T-helper 1 cell treated with Interleukin-12 subunit alpha and Interleukin-12 subunit beta and Interleukin-4 antibody, amounts not matched to agents 30 μg/mL and 1 μg/mL, for 36 hours (primary cell): ENCODE measurements around the gene MFAP4.
"Not testable (repeated sequence)": the region's sequence is repeated elsewhere in the genome, so short reads cannot be mapped to it uniquely, and the experiment has no call there.

Experiments used
- H3K27ac Mint-ChIP-seq: one replicate; pipeline ENCODE4 v1.8.0; 2021; ENCODE audit warnings: mild to moderate bottlenecking, mixed read lengths
- H3K27me3 Mint-ChIP-seq: one replicate; pipeline ENCODE4 v1.8.0; 2021; ENCODE audit warnings: low read depth, mixed read lengths
- H3K36me3 Mint-ChIP-seq: one replicate; pipeline ENCODE4 v1.8.0; 2021; ENCODE audit warnings: low read depth, mixed read lengths
- H3K4me1 Mint-ChIP-seq: one replicate; pipeline ENCODE4 v1.8.0; 2021; ENCODE audit warnings: low read depth, mixed read lengths
- H3K4me3 Mint-ChIP-seq: one replicate; pipeline ENCODE4 v1.8.0; 2021; ENCODE audit warnings: mild to moderate bottlenecking, moderate library complexity, mixed read lengths
- H3K9me3 Mint-ChIP-seq: one replicate; pipeline ENCODE4 v1.8.0; 2021; ENCODE audit warnings: mixed read lengths

Gene MFAP4

GRCh38 chr17:19363460-19364035, 23.4 kb downstream of the MFAP4 start:
- peak overlapping the region; percentile 45 for H3K27ac Mint-ChIP-seq
- peaks cover 14% of the 10 kb centered on the region for H3K27me3 Mint-ChIP-seq
- peaks cover 3% of the 10 kb centered on the region for H3K4me1 Mint-ChIP-seq
- H3K4me3 Mint-ChIP-seq, result peak overlapping the region; percentile 44
- H3K9me3 Mint-ChIP-seq, result no peaks in the 10 kb centered on the region
- H3K36me3 Mint-ChIP-seq, result no peaks in the 10 kb centered on the region

- H3K27ac Mint-ChIP-seq, result peak overlapping the region; percentile 45
- H3K4me3 Mint-ChIP-seq, result peak overlapping the region; percentile 86
- H3K27me3 Mint-ChIP-seq, result peaks cover 19% of the 10 kb centered on the region
- H3K36me3 Mint-ChIP-seq, result no peaks in the 10 kb centered on the region
- H3K9me3 Mint-ChIP-seq, result no peaks in the 10 kb centered on the region
- H3K4me1 Mint-ChIP-seq, result peaks cover 3% of the 10 kb centered on the region
Measured at GRCh38 chr17:19363114-19363438, 23.9 kb downstream of the MFAP4 start.

GRCh38 chr17:19362277-19363113, 24.5 kb downstream of the MFAP4 start, which contains the start of gene B9D1:
Gene B9D1, minus strand, starts transcription at chr17:19362723. Its CDS starts 154 bp downstream, at chr17:19362569.
- peak within 1 kb of the TSS; percentile 86 for H3K4me3 Mint-ChIP-seq
- H3K36me3 Mint-ChIP-seq, result no peaks in the 10 kb centered on the region
- H3K4me1 Mint-ChIP-seq, result peaks cover 3% of the 10 kb centered on the region
- peaks cover 21% of the 10 kb centered on the region for H3K27me3 Mint-ChIP-seq
- peak within 1 kb of the TSS; percentile 64 for H3K27ac Mint-ChIP-seq
- H3K9me3 Mint-ChIP-seq, result no peaks in the 10 kb centered on the region

- peak overlapping the region; percentile 76 for H3K4me3 Mint-ChIP-seq
- H3K9me3 Mint-ChIP-seq, result no peaks in the 10 kb centered on the region
- peaks cover 3% of the 10 kb centered on the region for H3K4me1 Mint-ChIP-seq
- H3K27me3 Mint-ChIP-seq, result peaks cover 22% of the 10 kb centered on the region
- peak overlapping the region; percentile 9 for H3K27ac Mint-ChIP-seq
- H3K36me3 Mint-ChIP-seq, result no peaks in the 10 kb centered on the region
Measured at GRCh38 chr17:19361944-19362276, 25.1 kb downstream of the MFAP4 start.

- H3K4me3 Mint-ChIP-seq, result peak overlapping the region; percentile 56
- H3K9me3 Mint-ChIP-seq, result no peaks in the 10 kb centered on the region
- no peaks in the 10 kb centered on the region for H3K36me3 Mint-ChIP-seq
- peak overlapping the region; percentile 4 for H3K27ac Mint-ChIP-seq
- H3K4me1 Mint-ChIP-seq, result peaks cover 3% of the 10 kb centered on the region
- peaks cover 27% of the 10 kb centered on the region for H3K27me3 Mint-ChIP-seq
Measured at GRCh38 chr17:19361326-19361725, 25.7 kb downstream of the MFAP4 start.

GRCh38 chr17:19360772-19361171, 26.2 kb downstream of the MFAP4 start:
- Mint-ChIP-seq H3K36me3 (no peaks in the 10 kb centered on the region), H3K4me3 (no peak overlapping the region), H3K4me1 (peaks cover 3% of the 10 kb centered on the region), H3K27ac (no peak overlapping the region), H3K27me3 (peaks cover 28% of the 10 kb centered on the region), H3K9me3 (no peaks in the 10 kb centered on the region)

GRCh38 chr17:19359856-19360255, 27.1 kb downstream of the MFAP4 start:
- no peaks in the 10 kb centered on the region for H3K36me3 Mint-ChIP-seq
- H3K4me1 Mint-ChIP-seq, result peaks cover 3% of the 10 kb centered on the region
- H3K4me3 Mint-ChIP-seq, result no peak overlapping the region
- H3K9me3 Mint-ChIP-seq, result no peaks in the 10 kb centered on the region
- H3K27me3 Mint-ChIP-seq, result peaks cover 28% of the 10 kb centered on the region
- H3K27ac Mint-ChIP-seq, result no peak overlapping the region

- no peaks in the 10 kb centered on the region for H3K36me3 Mint-ChIP-seq
- peaks cover 3% of the 10 kb centered on the region for H3K4me1 Mint-ChIP-seq
- H3K9me3 Mint-ChIP-seq, result no peaks in the 10 kb centered on the region
- no peak overlapping the region for H3K27ac Mint-ChIP-seq
- peaks cover 30% of the 10 kb centered on the region for H3K27me3 Mint-ChIP-seq
- H3K4me3 Mint-ChIP-seq, result no peak overlapping the region
Measured at GRCh38 chr17:19359151-19359550, 27.8 kb downstream of the MFAP4 start.

- Mint-ChIP-seq H3K36me3 (no peaks in the 10 kb centered on the region), H3K4me3 (no peak overlapping the region), H3K9me3 (no peaks in the 10 kb centered on the region), H3K4me1 (peaks cover 1% of the 10 kb centered on the region), H3K27ac (no peak overlapping the region), H3K27me3 (peaks cover 33% of the 10 kb centered on the region)
Measured at GRCh38 chr17:19357761-19358160, 29.2 kb downstream of the MFAP4 start.

- H3K36me3 Mint-ChIP-seq, result no peaks in the 10 kb centered on the region
- no peak overlapping the region for H3K27ac Mint-ChIP-seq
- H3K9me3 Mint-ChIP-seq, result no peaks in the 10 kb centered on the region
- H3K4me3 Mint-ChIP-seq, result no peak overlapping the region
- H3K4me1 Mint-ChIP-seq, result peaks cover 1% of the 10 kb centered on the region
- peaks cover 33% of the 10 kb centered on the region for H3K27me3 Mint-ChIP-seq
Measured at GRCh38 chr17:19357351-19357750, 29.6 kb downstream of the MFAP4 start.

- Mint-ChIP-seq H3K27me3 (peaks cover 33% of the 10 kb centered on the region), H3K4me1 (no peaks in the 10 kb centered on the region), H3K9me3 (no peaks in the 10 kb centered on the region), H3K36me3 (no peaks in the 10 kb centered on the region), H3K4me3 (no peak overlapping the region), H3K27ac (no peak overlapping the region)
Measured at GRCh38 chr17:19354748-19355147, 32.2 kb downstream of the MFAP4 start.

GRCh38 chr17:19353401-19353800, 33.6 kb downstream of the MFAP4 start:
- H3K36me3 Mint-ChIP-seq, H3K9me3 Mint-ChIP-seq, H3K4me3 Mint-ChIP-seq, H3K4me1 Mint-ChIP-seq, H3K27ac Mint-ChIP-seq: not testable (repeated sequence)
- peaks cover 25% of the 10 kb centered on the region for H3K27me3 Mint-ChIP-seq

- H3K9me3 Mint-ChIP-seq, result no peaks in the 10 kb centered on the region
- no peak overlapping the region for H3K4me3 Mint-ChIP-seq
- no peaks in the 10 kb centered on the region for H3K36me3 Mint-ChIP-seq
- no peak overlapping the region for H3K27ac Mint-ChIP-seq
- no peaks in the 10 kb centered on the region for H3K4me1 Mint-ChIP-seq
- H3K27me3 Mint-ChIP-seq, result peaks cover 8% of the 10 kb centered on the region
Measured at GRCh38 chr17:19348806-19349205, 38.2 kb downstream of the MFAP4 start.

GRCh38 chr17:19348081-19348650, 38.8 kb downstream of the MFAP4 start:
- Mint-ChIP-seq H3K27me3 (peaks cover 8% of the 10 kb centered on the region), H3K4me3 (no peak overlapping the region), H3K4me1 (no peaks in the 10 kb centered on the region), H3K27ac (no peak overlapping the region), H3K36me3 (no peaks in the 10 kb centered on the region), H3K9me3 (no peaks in the 10 kb centered on the region)
